ENCODE results near the gene SVIL. TPM values are rescaled to one million over a fixed set of nuclear protein-coding genes. Genes with fewer than 3 reads are reported as not detected.

The SVIL gene
- total and polyA plus RNA-seq, 2 of the 13 experiments (the other 11 are each of a cell fraction or from before 2014, with no cell fraction given): 3.9 to 12.1 TPM

GRCh38 chr10:29535012-29535777, 99.6 kb downstream of the SVIL start (continued):
- TF ChIP-seq KLF13 (CRISPR knock-in tag; IDR thresholded peaks at IDR 0.05) (no peak), SOX6 (IDR thresholded peaks at IDR 0.05) (no peak), SOX6 (CRISPR knock-in tag; IDR thresholded peaks at IDR 0.05) (peak; percentile 71), ZNF12 (CRISPR knock-in tag; IDR thresholded peaks at IDR 0.05) (peak; percentile 17; the same call in 1 of the 2 replicates), POGZ (CRISPR knock-in tag; IDR thresholded peaks at IDR 0.05) (peak; percentile 46; the same call in 1 of the 2 replicates), TEAD3 (CRISPR knock-in tag; optimal IDR thresholded peaks at IDR 0.05; ENCODE audit: borderline replicate concordance) (peak; percentile 37), DRAP1 (CRISPR knock-in tag; IDR thresholded peaks at IDR 0.05) (peak; percentile 51), STAG1 (CRISPR knock-in tag; IDR thresholded peaks at IDR 0.05) (peak; percentile 31), TGIF2 (CRISPR knock-in tag; IDR thresholded peaks at IDR 0.05) (0 out of 2 replicates have a peak, but pooled peaks have one; percentile 7), HNF1B (CRISPR knock-in tag; IDR thresholded peaks at IDR 0.05) (peak; percentile 73), ZSCAN9 (CRISPR knock-in tag; IDR thresholded peaks at IDR 0.05; ENCODE audit: borderline replicate concordance) (no peak), KAT8 (CRISPR knock-in tag; IDR thresholded peaks at IDR 0.05) (peak; percentile 42; the same call in 1 of the 2 replicates), ZNF788 (CRISPR knock-in tag; IDR thresholded peaks at IDR 0.05; ENCODE audit: borderline replicate concordance) (peak; percentile 56; the same call in 1 of the 2 replicates), ELF3 (CRISPR knock-in tag; IDR thresholded peaks at IDR 0.05) (peak; percentile 47), HMGXB4 (CRISPR knock-in tag; IDR thresholded peaks at IDR 0.05; ENCODE audit: borderline replicate concordance in 1 of 2, low read depth in 1 of 2) (peak; percentile 53 to 90; a peak in 3 of 4 replicates), ZMYM3 (CRISPR knock-in tag; IDR thresholded peaks at IDR 0.05) (peak; percentile 63; the same call in 1 of the 2 replicates), JUNB (CRISPR knock-in tag; IDR thresholded peaks at IDR 0.05; ENCODE audit: borderline replicate concordance) (peak; percentile 41; the same call in 1 of the 2 replicates), TFE3 (CRISPR knock-in tag; IDR thresholded peaks at IDR 0.05) (peak; percentile 63), HOXA7 (CRISPR knock-in tag; IDR thresholded peaks at IDR 0.05) (no peak), GATAD2A (CRISPR knock-in tag; IDR thresholded peaks at IDR 0.05) (peak; percentile 74; the same call in 1 of the 2 replicates), KMT2A (CRISPR knock-in tag; IDR thresholded peaks at IDR 0.05) (no peak), CBFB (CRISPR knock-in tag; IDR thresholded peaks at IDR 0.05) (peak; percentile 59; the same call in 1 of the 2 replicates), EP300 (IDR thresholded peaks at IDR 0.05; ENCODE audit: low read depth in 2 of 2, low read length in 2 of 2) (peak in 1 of 2 experiments; percentile 75; a peak in 2 of 4 replicates), EP300 (CRISPR knock-in tag; IDR thresholded peaks at IDR 0.05; ENCODE audit: borderline replicate concordance) (peak; percentile 69; the same call in 1 of the 2 replicates)
- TF ChIP-seq, protein P1, sequence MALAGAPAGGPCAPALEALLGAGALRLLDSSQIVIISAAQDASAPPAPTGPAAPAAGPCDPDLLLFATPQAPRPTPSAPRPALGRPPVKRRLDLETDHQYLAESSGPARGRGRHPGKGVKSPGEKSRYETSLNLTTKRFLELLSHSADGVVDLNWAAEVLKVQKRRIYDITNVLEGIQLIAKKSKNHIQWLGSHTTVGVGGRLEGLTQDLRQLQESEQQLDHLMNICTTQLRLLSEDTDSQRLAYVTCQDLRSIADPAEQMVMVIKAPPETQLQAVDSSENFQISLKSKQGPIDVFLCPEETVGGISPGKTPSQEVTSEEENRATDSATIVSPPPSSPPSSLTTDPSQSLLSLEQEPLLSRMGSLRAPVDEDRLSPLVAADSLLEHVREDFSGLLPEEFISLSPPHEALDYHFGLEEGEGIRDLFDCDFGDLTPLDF (CRISPR knock-in tag; IDR thresholded peaks at IDR 0.05): no peak
